ENCODE results near the gene FMNL2. TPM values are rescaled to one million over a fixed set of nuclear protein-coding genes. Genes with fewer than 3 reads are reported as not detected.
A peak's percentile ranks its signal among the peaks of the same experiment; 100 is the strongest.

Gene FMNL2
- total and polyA plus RNA-seq, 2 experiments from 2014 or later, result 16.5 to 45.4 TPM

- no peak for TF ChIP-seq ETS1 (IDR thresholded peaks at IDR 0.05)
- TF ChIP-seq POLR2AphosphoS5 (IDR thresholded peaks at IDR 0.05; ENCODE audit: low read depth), result no peak
- no peak for TF ChIP-seq ZNF114 (CRISPR knock-in tag; IDR thresholded peaks at IDR 0.05)
- TF ChIP-seq, protein P1, sequence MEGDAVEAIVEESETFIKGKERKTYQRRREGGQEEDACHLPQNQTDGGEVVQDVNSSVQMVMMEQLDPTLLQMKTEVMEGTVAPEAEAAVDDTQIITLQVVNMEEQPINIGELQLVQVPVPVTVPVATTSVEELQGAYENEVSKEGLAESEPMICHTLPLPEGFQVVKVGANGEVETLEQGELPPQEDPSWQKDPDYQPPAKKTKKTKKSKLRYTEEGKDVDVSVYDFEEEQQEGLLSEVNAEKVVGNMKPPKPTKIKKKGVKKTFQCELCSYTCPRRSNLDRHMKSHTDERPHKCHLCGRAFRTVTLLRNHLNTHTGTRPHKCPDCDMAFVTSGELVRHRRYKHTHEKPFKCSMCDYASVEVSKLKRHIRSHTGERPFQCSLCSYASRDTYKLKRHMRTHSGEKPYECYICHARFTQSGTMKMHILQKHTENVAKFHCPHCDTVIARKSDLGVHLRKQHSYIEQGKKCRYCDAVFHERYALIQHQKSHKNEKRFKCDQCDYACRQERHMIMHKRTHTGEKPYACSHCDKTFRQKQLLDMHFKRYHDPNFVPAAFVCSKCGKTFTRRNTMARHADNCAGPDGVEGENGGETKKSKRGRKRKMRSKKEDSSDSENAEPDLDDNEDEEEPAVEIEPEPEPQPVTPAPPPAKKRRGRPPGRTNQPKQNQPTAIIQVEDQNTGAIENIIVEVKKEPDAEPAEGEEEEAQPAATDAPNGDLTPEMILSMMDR (conservative IDR thresholded peaks at IDR 0.05; ENCODE audit: low read depth in 2 of 2), result no peak
- no peak for TF ChIP-seq EZH2 (IDR thresholded peaks at IDR 0.05; ENCODE audit: low read depth, unreplicated experiment)
- no peak for TF ChIP-seq EZH2phosphoT487 (IDR thresholded peaks at IDR 0.05; ENCODE audit: unreplicated experiment)
Observed at GRCh38 chr2:152552888-152553287, 217.9 kb downstream of the FMNL2 start (continued).

GRCh38 chr2:152553518-152553917 is 218.5 kb downstream of the FMNL2 start:
- H3K9me3 Mint-ChIP-seq, result no peaks in the 10 kb centered on the region
- no peaks in the 10 kb centered on the region for H3K27me3 ChIP-seq (ENCODE audit: insufficient read depth)
- H3K4me3 Mint-ChIP-seq, result no peak overlapping the region
- no peak for TF ChIP-seq NANOG (IDR thresholded peaks at IDR 0.05; ENCODE audit: borderline replicate concordance)
- H3K27me3 Mint-ChIP-seq (ENCODE audit: insufficient read depth, low read depth, poor library complexity), result peaks cover 2% of the 10 kb centered on the region
- peaks cover 1% of the 10 kb centered on the region; the same call in 1 of the 3 replicates for H3K36me3 Mint-ChIP-seq (ENCODE audit: low read depth)
- H3K79me2 ChIP-seq (replicated peaks; ENCODE audit: insufficient read depth), result no peaks in the 10 kb centered on the region
- ATAC-seq (no peak), DNase-seq (ENCODE audit: low spot score) (no peak)
- no peaks in the 10 kb centered on the region for H3K9me2 ChIP-seq (ENCODE audit: insufficient read depth)
- H3K4me1 ChIP-seq (ENCODE audit: insufficient read depth), result peaks cover 20% of the 10 kb centered on the region; the same call in 1 of the 2 replicates
- H3K4me3 ChIP-seq, result no peak overlapping the region
- H2AFZ ChIP-seq, result no peak overlapping the region
- H3K4me2 ChIP-seq, result no peak overlapping the region
- no peak overlapping the region for H3K27ac ChIP-seq (ENCODE audit: low read depth)
- H3K36me3 ChIP-seq (ENCODE audit: insufficient read depth), result no peaks in the 10 kb centered on the region
- peaks cover 39% of the 10 kb centered on the region for H3K4me1 Mint-ChIP-seq
- no peaks in the 10 kb centered on the region for H3F3A ChIP-seq (replicated peaks; ENCODE audit: low read depth)
- H4K20me1 ChIP-seq (replicated peaks; ENCODE audit: insufficient read depth), result no peaks in the 10 kb centered on the region
- no peak overlapping the region for H3K27ac Mint-ChIP-seq

GRCh38 chr2:152555048-152555447 is 220.1 kb downstream of the FMNL2 start:
- peaks cover 39% of the 10 kb centered on the region for H3K4me1 Mint-ChIP-seq
- H3K27ac Mint-ChIP-seq, result no peak overlapping the region; the same call in 1 of the 2 replicates
- ATAC-seq, result peak; percentile 88
- H3K4me3 ChIP-seq, result no peak overlapping the region
- no peaks in the 10 kb centered on the region for H3K27me3 ChIP-seq (ENCODE audit: insufficient read depth)
- H3K9me2 ChIP-seq (ENCODE audit: insufficient read depth), result no peaks in the 10 kb centered on the region
- peaks cover 20% of the 10 kb centered on the region; the same call in 1 of the 2 replicates for H3K4me1 ChIP-seq (ENCODE audit: insufficient read depth)
- no peak overlapping the region for H3K27ac ChIP-seq (ENCODE audit: low read depth)
- no peaks in the 10 kb centered on the region for H3F3A ChIP-seq (replicated peaks; ENCODE audit: low read depth)
- H2AFZ ChIP-seq, result no peak overlapping the region
- no peak overlapping the region for H3K4me3 Mint-ChIP-seq
- no peak overlapping the region for H3K4me2 ChIP-seq
- peaks cover 2% of the 10 kb centered on the region for H3K27me3 Mint-ChIP-seq (ENCODE audit: insufficient read depth, low read depth, poor library complexity)
- no peak for TF ChIP-seq ETS1 (IDR thresholded peaks at IDR 0.05)
- TF ChIP-seq, protein P1 (conservative IDR thresholded peaks at IDR 0.05; ENCODE audit: low read depth in 2 of 2), result peak; percentile 60 to 65
- no peaks in the 10 kb centered on the region for H3K79me2 ChIP-seq (replicated peaks; ENCODE audit: insufficient read depth)
- no peaks in the 10 kb centered on the region for H3K36me3 ChIP-seq (ENCODE audit: insufficient read depth)
- DNase-seq (ENCODE audit: low spot score), result peak; percentile 52
- peaks cover 12% of the 10 kb centered on the region; the same call in 1 of the 3 replicates for H3K36me3 Mint-ChIP-seq (ENCODE audit: low read depth)
- H4K20me1 ChIP-seq (replicated peaks; ENCODE audit: insufficient read depth), result no peaks in the 10 kb centered on the region
- H3K9me3 Mint-ChIP-seq, result no peaks in the 10 kb centered on the region
